GM21737 (cell line): ENCODE measurements around the gene TAPBPL.
A peak's percentile ranks its signal among the peaks of the same experiment; 100 is the strongest.

Source experiments
- ATAC-seq: cut with Tn5 transposase; IDR thresholded peaks from one replicate; pipeline ENCODE4 v1.9.1; 2021; ENCODE audit warnings: mild to moderate bottlenecking, moderate library complexity; ENCODE audit not compliant: unreplicated experiment

TAPBPL gene

GRCh38 chr12:6435961-6436715, 15.7 kb upstream of the TAPBPL start:
- no peak for ATAC-seq

GRCh38 chr12:6437586-6437985, 14.3 kb upstream of the TAPBPL start:
- ATAC-seq, result no peak

GRCh38 chr12:6438345-6438744, 13.5 kb upstream of the TAPBPL start:
- ATAC-seq, result no peak

GRCh38 chr12:6440391-6440790, 11.5 kb upstream of the TAPBPL start:
- ATAC-seq, result no peak

- no peak for ATAC-seq
Observed at GRCh38 chr12:6442836-6443235, 9.0 kb upstream of the TAPBPL start.

GRCh38 chr12:6443361-6443983, 8.4 kb upstream of the TAPBPL start:
- no peak for ATAC-seq

GRCh38 chr12:6444031-6444430, 7.8 kb upstream of the TAPBPL start:
- ATAC-seq, result no peak

GRCh38 chr12:6444704-6445688, 6.8 kb upstream of the TAPBPL start, which contains the start of gene CD27:
CD27 (plus strand) TSS chr12:6444955; CDS start chr12:6445096, 141 bp downstream.
- ATAC-seq, result no peak

GRCh38 chr12:6450091-6450868, 1.6 kb upstream of the TAPBPL start:
- no peak for ATAC-seq

- no peak for ATAC-seq
Observed at GRCh38 chr12:6450869-6451347, 934 bp upstream of the TAPBPL start.

- no peak for ATAC-seq
Observed at GRCh38 chr12:6452245-6452943, 552 bp downstream of the TAPBPL start.

- ATAC-seq, result no peak
Observed at GRCh38 chr12:6452944-6453630, 1.2 kb downstream of the TAPBPL start.

GRCh38 chr12:6457220-6457945, 5.5 kb downstream of the TAPBPL start:
- ATAC-seq, result no peak

GRCh38 chr12:6458281-6459003, 6.6 kb downstream of the TAPBPL start:
- no peak for ATAC-seq

- ATAC-seq, result no peak
Observed at GRCh38 chr12:6459004-6459337, 7.1 kb downstream of the TAPBPL start.

GRCh38 chr12:6460751-6461371, 9.0 kb downstream of the TAPBPL start:
- no peak for ATAC-seq

- ATAC-seq, result peak; percentile 74
Observed at GRCh38 chr12:6461401-6462233, 9.8 kb downstream of the TAPBPL start.
